GM23248 (cell line): Measurements from ENCODE around the gene STARD13.

Experiments used
- EZH2 ChIP-seq: fragments of 200-600 bp; sonication (generic); IDR thresholded peaks from 2 replicates; pipeline ENCODE4 v1.6.1; 2018; ENCODE audit warnings: antibody characterized with exemption, mild to moderate bottlenecking; ENCODE audit not compliant: insufficient read depth, poor library complexity, severe bottlenecking
- EZH2phosphoT487 ChIP-seq: fragments of 200-600 bp; sonication (generic); IDR thresholded peaks from 2 replicates; pipeline ENCODE4 v1.6.1; 2018; ENCODE audit warnings: antibody characterized with exemption, moderate library complexity, mild to moderate bottlenecking, low read depth; ENCODE audit not compliant: insufficient read depth

- TF ChIP-seq EZH2phosphoT487: no peak
- TF ChIP-seq EZH2: no peak
Measured at GRCh38 chr13:33111414-33112110, 174.0 kb downstream of the STARD13 start.
